Calu3 (cell line): ENCODE measurements around the gene KRT77. TPM values are rescaled to one million over a fixed set of nuclear protein-coding genes. Genes with fewer than 3 reads are reported as not detected.

Experiments
- BruUV-seq: library from RNA; stranded (reverse); fragments of 400-500 nt; replicated peaks from 2 replicates; lab custom pipeline; 2021; lab: Mats Ljungman, UMichigan
- CTCF ChIA-PET: fragments of 300-600 bp; sonication (Branson Sonifier 250); formaldehyde crosslinking; loops from one replicate; lab custom pipeline; 2022; ENCODE audit warnings: antibody characterized with exemption; lab: Charles Lee
- DNase-seq: peaks from one replicate; pipeline ENCODE4 v3.0.0; 2022
- H3K27ac Mint-ChIP-seq: one replicate; pipeline ENCODE4 v1.8.0; 2022; ENCODE audit warnings: mixed read lengths; ENCODE audit not compliant: unreplicated experiment
- H3K27me3 Mint-ChIP-seq: one replicate; pipeline ENCODE4 v1.8.0; 2022; ENCODE audit warnings: mixed read lengths; ENCODE audit not compliant: unreplicated experiment
- H3K36me3 Mint-ChIP-seq: one replicate; pipeline ENCODE4 v1.8.0; 2022; ENCODE audit warnings: mild to moderate bottlenecking, moderate library complexity, mixed read lengths; ENCODE audit not compliant: insufficient read depth, unreplicated experiment
- H3K4me1 Mint-ChIP-seq: one replicate; pipeline ENCODE4 v1.8.0; 2022; ENCODE audit warnings: mild to moderate bottlenecking, low read depth, mixed read lengths; ENCODE audit not compliant: unreplicated experiment
- H3K4me3 Mint-ChIP-seq: one replicate; pipeline ENCODE4 v1.8.0; 2022; ENCODE audit warnings: mild to moderate bottlenecking, low read depth, moderate library complexity, mixed read lengths; ENCODE audit not compliant: unreplicated experiment
- H3K9me3 Mint-ChIP-seq: one replicate; pipeline ENCODE4 v1.8.0; 2022; ENCODE audit warnings: low read depth, mixed read lengths; ENCODE audit not compliant: unreplicated experiment
- CTCF ChIP-seq: fragments of 200-600 bp; IDR thresholded peaks from one replicate; pipeline ENCODE4 v1.8.0; 2022; ENCODE audit warnings: antibody characterized with exemption; ENCODE audit not compliant: unreplicated experiment
- intact Hi-C: fragments of 100-400 bp; cut with micrococcal nuclease; formaldehyde crosslinking; loops from one replicate; pipeline ENCODE4 v1.10.0; 2022; ENCODE audit not compliant: unreplicated experiment
- total RNA-seq: library from RNA; stranded (reverse); gene quantifications from 2 replicates; pipeline ENCODE4 v1.2.3, GENCODE V29; 2022

KRT77 gene
- total RNA-seq, 1 experiment from 2014 or later, result not detected

DNA sequence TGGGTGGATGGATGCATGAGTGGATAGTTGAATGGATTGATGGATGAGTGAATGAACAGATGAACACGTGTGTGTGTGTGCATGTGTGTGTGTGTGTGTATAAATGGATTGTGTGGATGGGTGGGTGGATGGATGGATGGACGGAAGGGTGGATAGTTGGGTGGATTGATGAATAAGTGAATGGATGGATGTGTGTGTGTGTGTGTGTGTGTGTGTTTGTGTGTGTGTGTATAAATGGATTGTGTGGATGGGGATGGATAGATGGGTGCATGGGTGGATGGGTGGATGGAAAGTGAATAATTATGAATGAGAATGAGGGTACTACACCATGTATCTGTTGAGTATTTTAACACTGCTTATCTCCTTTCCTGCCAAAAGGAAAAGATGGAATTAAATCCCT is 986 bp downstream of the KRT77 start:
- Mint-ChIP-seq H3K9me3 (no peaks in the 10 kb centered on the region), H3K27me3 (peaks cover 85% of the 10 kb centered on the region), H3K36me3 (no peaks in the 10 kb centered on the region), H3K4me3 (no peak overlapping the region), H3K4me1 (no peaks in the 10 kb centered on the region), H3K27ac (no peak overlapping the region)
- BruUV-seq, result no TSS peak
- intact Hi-C loops, result no loop called here
- CTCF ChIA-PET, result no interaction called here
- TF ChIP-seq CTCF, result no peak
- no peak for DNase-seq

- BruUV-seq, result no TSS peak
- peaks cover 86% of the 10 kb centered on the region for H3K27me3 Mint-ChIP-seq
Observed at GRCh38 chr12:52701281-52701680, 2.0 kb downstream of the KRT77 start.

DNA sequence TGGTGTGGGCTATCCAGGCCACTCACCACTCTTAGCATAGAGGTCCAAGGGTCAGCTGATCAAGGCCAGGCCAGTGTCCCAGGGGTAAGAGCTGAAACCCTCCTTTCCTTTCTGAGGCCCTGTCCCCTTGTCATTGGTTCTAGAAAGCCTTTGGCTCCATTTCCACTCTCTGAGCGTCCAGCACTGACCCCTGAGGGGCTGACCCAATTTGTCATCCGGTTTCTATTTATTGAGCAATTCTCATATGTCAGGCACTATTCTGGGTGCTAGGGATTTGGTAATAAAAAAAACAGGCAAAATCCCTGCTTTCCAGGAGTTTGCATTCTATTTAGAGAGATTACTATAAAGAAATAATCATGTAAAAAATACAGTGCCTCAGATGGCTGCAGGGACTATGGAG is 3.4 kb downstream of the KRT77 start:
- no peak for DNase-seq
- BruUV-seq, result no TSS peak
- no peak overlapping the region for H3K4me3 Mint-ChIP-seq
- H3K9me3 Mint-ChIP-seq, result no peaks in the 10 kb centered on the region
- H3K36me3 Mint-ChIP-seq, result no peaks in the 10 kb centered on the region
- CTCF ChIA-PET, result no interaction called here
- intact Hi-C loops, result no loop called here
- TF ChIP-seq CTCF, result no peak
- peaks cover 93% of the 10 kb centered on the region for H3K27me3 Mint-ChIP-seq
- no peaks in the 10 kb centered on the region for H3K4me1 Mint-ChIP-seq
- no peak overlapping the region for H3K27ac Mint-ChIP-seq

More at GRCh38 chr12:52701281-52701680, 2.0 kb downstream of the KRT77 start:
- no peak overlapping the region for H3K4me3 Mint-ChIP-seq
- no peak for DNase-seq
- H3K9me3 Mint-ChIP-seq, result no peaks in the 10 kb centered on the region
- no peaks in the 10 kb centered on the region for H3K4me1 Mint-ChIP-seq
- CTCF ChIA-PET, result no interaction called here
- no peaks in the 10 kb centered on the region for H3K36me3 Mint-ChIP-seq
- intact Hi-C loops, result no loop called here
- no peak for TF ChIP-seq CTCF
- H3K27ac Mint-ChIP-seq, result no peak overlapping the region

GRCh38 chr12:52699373-52699772 is 4.0 kb downstream of the KRT77 start:
- no peak for TF ChIP-seq CTCF
- intact Hi-C loops, result no loop called here
- CTCF ChIA-PET, result no interaction called here
- Mint-ChIP-seq H3K9me3 (no peaks in the 10 kb centered on the region), H3K27ac (no peak overlapping the region), H3K4me3 (no peak overlapping the region), H3K4me1 (no peaks in the 10 kb centered on the region), H3K36me3 (no peaks in the 10 kb centered on the region), H3K27me3 (peaks cover 98% of the 10 kb centered on the region)
- no peak for DNase-seq
- no TSS peak for BruUV-seq
